HT-29 (cell line): ENCODE measurements around the gene SPNS2. TPM values are rescaled to one million over a fixed set of nuclear protein-coding genes. Genes with fewer than 3 reads are reported as not detected.

Source experiments
- DNase-seq: peaks from one replicate; pipeline ENCODE4 v3.0.0-alpha.2; 2015; ENCODE audit warnings: low spot score
- total RNA-seq: library from RNA; depleted of rRNA; stranded (reverse); fragments of >200 nt; shearing (Covaris generic); gene quantifications from 2 replicates; pipeline ENCODE4 v1.2.3, GENCODE V29; 2014; rRNA removed

SPNS2 gene
- total RNA-seq, 1 experiment from 2014 or later: 193 TPM

GRCh38 chr17:4587195-4587594 is 88.5 kb downstream of the SPNS2 start:
- no peak for DNase-seq

- DNase-seq: no peak
Observed at GRCh38 chr17:4587803-4588202, 89.1 kb downstream of the SPNS2 start.

DNA sequence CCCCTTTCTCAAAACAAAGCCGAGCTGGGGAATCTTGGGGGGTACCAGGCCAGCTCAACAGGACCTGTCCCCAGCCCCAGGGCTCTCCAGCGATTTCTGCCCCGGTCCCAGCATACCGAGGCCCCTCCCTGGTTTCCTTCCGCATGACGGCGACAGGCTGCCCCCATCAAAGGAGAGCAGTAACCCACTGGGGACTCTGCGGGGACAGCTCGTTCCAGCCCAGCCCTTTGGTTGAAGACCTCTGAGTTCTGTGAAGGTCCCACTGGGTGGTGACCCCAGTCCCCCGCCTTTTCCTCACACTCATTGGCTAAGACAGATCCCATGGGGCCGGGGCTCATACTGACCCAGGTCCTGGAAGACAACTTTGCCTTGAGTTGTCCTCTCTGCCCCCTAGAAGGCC is 89.7 kb downstream of the SPNS2 start:
- DNase-seq: no peak

Other genes with a start within 250 kb of the SPNS2 start
- 13.6 and 15.4 TPM in 2 replicates for gene ANKFY1, start 234.9 kb upstream of the SPNS2 start, total RNA-seq
- gene UBE2G1, start 132.2 kb upstream of the SPNS2 start, total RNA-seq: 28.8 and 35.5 TPM in 2 replicates
- 4.0 and 4.7 TPM in 2 replicates for gene SPNS3, start 64.9 kb upstream of the SPNS2 start, total RNA-seq
- gene MYBBP1A, start 56.5 kb downstream of the SPNS2 start, total RNA-seq: 136 and 177 TPM in 2 replicates
- gene GGT6, start 61.7 kb downstream of the SPNS2 start, total RNA-seq: 4.8 and 7.0 TPM in 2 replicates
- not detected in 2 replicates for gene SMTNL2, start 85.6 kb downstream of the SPNS2 start, total RNA-seq
- 0.13 TPM in 1 of 2 replicates, not detected in the other for gene ALOX15, start 142.8 kb downstream of the SPNS2 start, total RNA-seq
- 23.7 and 29.3 TPM in 2 replicates for gene PELP1, start 205.3 kb downstream of the SPNS2 start, total RNA-seq
- gene ARRB2, start 211.8 kb downstream of the SPNS2 start, total RNA-seq: 30.4 and 32.3 TPM in 2 replicates
- 27.8 and 35.0 TPM in 2 replicates for gene MED11, start 232.5 kb downstream of the SPNS2 start, total RNA-seq
- gene ZMYND15, start 241.0 kb downstream of the SPNS2 start, total RNA-seq: 0.18 and 0.86 TPM in 2 replicates
- gene CXCL16, start 241.0 kb downstream of the SPNS2 start, total RNA-seq: 11.5 and 12.7 TPM in 2 replicates